SK-N-SH treated with all-trans-retinoic acid at 6 μM for 48 hours (cell line): Measurements from ENCODE around the gene CEACAM18.

Source experiments
- CSDC2 ChIP-seq: fragments of 250-450 bp; sonication (Bioruptor Pico); IDR thresholded peaks from 2 replicates; pipeline ENCODE4 v1.5.0; 2020; ENCODE audit warnings: mild to moderate bottlenecking, moderate library complexity
- ESRRG ChIP-seq: fragments of 250-450 bp; sonication (Bioruptor Pico); IDR thresholded peaks from 2 replicates; pipeline ENCODE4 v1.6.1; 2021; ENCODE audit warnings: mild to moderate bottlenecking
- PATZ1 ChIP-seq: fragments of 250-450 bp; sonication (Bioruptor Pico); IDR thresholded peaks from 2 replicates; pipeline ENCODE4 v1.8.0; 2020; ENCODE audit warnings: mild to moderate bottlenecking, moderate library complexity, borderline replicate concordance
- RARB ChIP-seq: fragments of 250-450 bp; sonication (Bioruptor Pico); IDR thresholded peaks from 2 replicates; pipeline ENCODE4 v1.8.0; 2021; ENCODE audit warnings: mild to moderate bottlenecking, moderate library complexity
- TCF4 ChIP-seq: fragments of 250-450 bp; sonication (Bioruptor Pico); IDR thresholded peaks from 2 replicates; pipeline ENCODE4 v1.8.0; 2021; ENCODE audit warnings: mild to moderate bottlenecking, moderate library complexity, borderline replicate concordance
- ZFP3 ChIP-seq: fragments of 250-450 bp; sonication (Bioruptor Pico); IDR thresholded peaks from 2 replicates; pipeline ENCODE4 v1.5.0; 2020; ENCODE audit warnings: mild to moderate bottlenecking, moderate library complexity
- ZFP30 ChIP-seq: fragments of 450-650 bp; formaldehyde crosslinking; IDR thresholded peaks from 2 replicates; pipeline ENCODE4 v1.5.0; 2022; ENCODE audit warnings: mild to moderate bottlenecking, moderate library complexity
- ZNF565 ChIP-seq: fragments of 450-650 bp; formaldehyde crosslinking; conservative IDR thresholded peaks from 2 replicates; pipeline ENCODE4 v1.5.0; 2020; ENCODE audit warnings: low read depth, mild to moderate bottlenecking, moderate library complexity
- ZNF70 ChIP-seq: fragments of 450-650 bp; formaldehyde crosslinking; IDR thresholded peaks from 2 replicates; pipeline ENCODE4 v1.5.0; 2020; ENCODE audit warnings: mild to moderate bottlenecking, moderate library complexity
- TF ChIP-seq, protein P1 (sequence below): fragments of 250-450 bp; sonication (Bioruptor Pico); IDR thresholded peaks from 2 replicates; pipeline ENCODE4 v1.5.1; 2021; ENCODE audit warnings: mild to moderate bottlenecking, moderate library complexity

GRCh38 chr19:51531349-51532315 lies 53.3 kb downstream of the CEACAM18 start, which contains the start of gene SIGLEC6:
- TF ChIP-seq RARB (CRISPR knock-in tag) (no peak), ESRRG (CRISPR knock-in tag) (no peak), ZFP30 (CRISPR knock-in tag) (no peak), PATZ1 (CRISPR knock-in tag) (no peak), ZFP3 (CRISPR knock-in tag) (no peak), TCF4 (no peak), ZNF70 (no peak), CSDC2 (no peak), ZNF565 (CRISPR knock-in tag) (no peak)
- TF ChIP-seq, protein P1, sequence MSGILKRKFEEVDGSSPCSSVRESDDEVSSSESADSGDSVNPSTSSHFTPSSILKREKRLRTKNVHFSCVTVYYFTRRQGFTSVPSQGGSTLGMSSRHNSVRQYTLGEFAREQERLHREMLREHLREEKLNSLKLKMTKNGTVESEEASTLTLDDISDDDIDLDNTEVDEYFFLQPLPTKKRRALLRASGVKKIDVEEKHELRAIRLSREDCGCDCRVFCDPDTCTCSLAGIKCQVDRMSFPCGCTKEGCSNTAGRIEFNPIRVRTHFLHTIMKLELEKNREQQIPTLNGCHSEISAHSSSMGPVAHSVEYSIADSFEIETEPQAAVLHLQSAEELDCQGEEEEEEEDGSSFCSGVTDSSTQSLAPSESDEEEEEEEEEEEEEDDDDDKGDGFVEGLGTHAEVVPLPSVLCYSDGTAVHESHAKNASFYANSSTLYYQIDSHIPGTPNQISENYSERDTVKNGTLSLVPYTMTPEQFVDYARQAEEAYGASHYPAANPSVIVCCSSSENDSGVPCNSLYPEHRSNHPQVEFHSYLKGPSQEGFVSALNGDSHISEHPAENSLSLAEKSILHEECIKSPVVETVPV (CRISPR knock-in tag): no peak
